Upper lobe of right lung (tissue), 1 donor: Measurements from ENCODE around the gene ABCA9. TPM values are rescaled to one million over a fixed set of nuclear protein-coding genes. Genes with fewer than 3 reads are reported as not detected.

ENCODE experiments used
- ATAC-seq: fragments of 200-7000 bp; cut with Tn5 transposase; one replicate; pipeline ENCODE4 v1.9.1; 2020; ENCODE audit warnings: mild to moderate bottlenecking, moderate library complexity
- DNase-seq: peaks from one replicate; pipeline ENCODE4 v3.0.0-alpha.2; 2020
- H3K27ac ChIP-seq: fragments of 200-600 bp; one replicate; pipeline ENCODE4 v1.8.0; 2022
- H3K27me3 ChIP-seq: fragments of 200-600 bp; one replicate; pipeline ENCODE4 v1.8.0; 2022; ENCODE audit warnings: mild to moderate bottlenecking
- H3K36me3 ChIP-seq: fragments of 200-600 bp; one replicate; pipeline ENCODE4 v1.8.0; 2022
- H3K4me1 ChIP-seq: fragments of 200-600 bp; one replicate; pipeline ENCODE4 v1.8.0; 2022
- H3K4me3 ChIP-seq: fragments of 200-600 bp; one replicate; pipeline ENCODE4 v1.8.0; 2022; ENCODE audit warnings: mild to moderate bottlenecking
- H3K9me3 ChIP-seq: fragments of 200-600 bp; one replicate; pipeline ENCODE4 v1.8.0; 2022
- intact Hi-C: fragments of 100-400 bp; cut with DNase I; formaldehyde crosslinking; loops from one replicate; pipeline ENCODE4 v1.11.0; 2022
- long read RNA-seq: library from polyadenylated mRNA; unstranded; transcript quantifications from one replicate; pipeline ENCODE4 v2.0.0, GENCODE V29; 2021
- total RNA-seq: library from RNA; stranded (reverse); fragmentation: NEBNext Ultra II Directional; extraction: Animal tissue kit (Norgen Biotek cat#: 25700); gene quantifications from one replicate; pipeline ENCODE4 v1.2.1, GENCODE V29; 2021
- TF ChIP-seq, protein P1 (sequence below): fragments of 200-600 bp; IDR thresholded peaks from one replicate; pipeline ENCODE4 v1.8.0; 2022; ENCODE audit warnings: antibody characterized with exemption
- donor health status: DM: no; HTN: yes; CAD: no; lungs with severe emphysema.

ABCA9 gene, protein sequence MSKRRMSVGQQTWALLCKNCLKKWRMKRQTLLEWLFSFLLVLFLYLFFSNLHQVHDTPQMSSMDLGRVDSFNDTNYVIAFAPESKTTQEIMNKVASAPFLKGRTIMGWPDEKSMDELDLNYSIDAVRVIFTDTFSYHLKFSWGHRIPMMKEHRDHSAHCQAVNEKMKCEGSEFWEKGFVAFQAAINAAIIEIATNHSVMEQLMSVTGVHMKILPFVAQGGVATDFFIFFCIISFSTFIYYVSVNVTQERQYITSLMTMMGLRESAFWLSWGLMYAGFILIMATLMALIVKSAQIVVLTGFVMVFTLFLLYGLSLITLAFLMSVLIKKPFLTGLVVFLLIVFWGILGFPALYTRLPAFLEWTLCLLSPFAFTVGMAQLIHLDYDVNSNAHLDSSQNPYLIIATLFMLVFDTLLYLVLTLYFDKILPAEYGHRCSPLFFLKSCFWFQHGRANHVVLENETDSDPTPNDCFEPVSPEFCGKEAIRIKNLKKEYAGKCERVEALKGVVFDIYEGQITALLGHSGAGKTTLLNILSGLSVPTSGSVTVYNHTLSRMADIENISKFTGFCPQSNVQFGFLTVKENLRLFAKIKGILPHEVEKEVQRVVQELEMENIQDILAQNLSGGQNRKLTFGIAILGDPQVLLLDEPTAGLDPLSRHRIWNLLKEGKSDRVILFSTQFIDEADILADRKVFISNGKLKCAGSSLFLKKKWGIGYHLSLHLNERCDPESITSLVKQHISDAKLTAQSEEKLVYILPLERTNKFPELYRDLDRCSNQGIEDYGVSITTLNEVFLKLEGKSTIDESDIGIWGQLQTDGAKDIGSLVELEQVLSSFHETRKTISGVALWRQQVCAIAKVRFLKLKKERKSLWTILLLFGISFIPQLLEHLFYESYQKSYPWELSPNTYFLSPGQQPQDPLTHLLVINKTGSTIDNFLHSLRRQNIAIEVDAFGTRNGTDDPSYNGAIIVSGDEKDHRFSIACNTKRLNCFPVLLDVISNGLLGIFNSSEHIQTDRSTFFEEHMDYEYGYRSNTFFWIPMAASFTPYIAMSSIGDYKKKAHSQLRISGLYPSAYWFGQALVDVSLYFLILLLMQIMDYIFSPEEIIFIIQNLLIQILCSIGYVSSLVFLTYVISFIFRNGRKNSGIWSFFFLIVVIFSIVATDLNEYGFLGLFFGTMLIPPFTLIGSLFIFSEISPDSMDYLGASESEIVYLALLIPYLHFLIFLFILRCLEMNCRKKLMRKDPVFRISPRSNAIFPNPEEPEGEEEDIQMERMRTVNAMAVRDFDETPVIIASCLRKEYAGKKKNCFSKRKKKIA (N-terminal part only)
- total RNA-seq = 11.1 TPM
- long read RNA-seq, full-length matches to known transcripts = 2 of 4 reads
- long read RNA-seq, partial matches to known transcripts = 1 of 4 reads
- long read RNA-seq, other reads (novel, unspliced or antisense) = 1 of 4 reads

DNA sequence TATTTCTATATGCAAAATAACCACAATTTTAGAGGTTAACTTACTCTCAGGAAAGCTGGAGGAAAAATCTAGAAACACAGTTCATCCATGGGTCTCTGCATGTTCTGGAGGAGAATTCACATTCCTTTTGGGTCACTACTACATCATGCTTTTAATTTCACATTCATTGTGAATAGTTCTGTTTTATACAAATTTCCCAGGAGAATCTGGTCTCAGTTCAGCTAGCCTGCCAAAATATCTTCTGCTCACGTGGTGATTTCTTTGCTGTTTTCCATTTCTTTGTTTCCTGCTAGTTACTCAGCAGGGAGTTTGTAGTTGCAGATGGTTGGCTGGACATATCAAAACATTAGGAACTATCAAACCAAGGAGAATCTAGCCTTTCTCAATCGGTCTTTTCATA, at the start of gene ABCA9:
TSS of gene ABCA9 (minus strand) at position 106 of the 400 bp plus-strand sequence. CDS start 9,801 bp downstream, outside the sequence.
- no peak within 1 kb of the TSS for H3K4me3 ChIP-seq
- DNase-seq (no peak), ATAC-seq (no peak)

DNA sequence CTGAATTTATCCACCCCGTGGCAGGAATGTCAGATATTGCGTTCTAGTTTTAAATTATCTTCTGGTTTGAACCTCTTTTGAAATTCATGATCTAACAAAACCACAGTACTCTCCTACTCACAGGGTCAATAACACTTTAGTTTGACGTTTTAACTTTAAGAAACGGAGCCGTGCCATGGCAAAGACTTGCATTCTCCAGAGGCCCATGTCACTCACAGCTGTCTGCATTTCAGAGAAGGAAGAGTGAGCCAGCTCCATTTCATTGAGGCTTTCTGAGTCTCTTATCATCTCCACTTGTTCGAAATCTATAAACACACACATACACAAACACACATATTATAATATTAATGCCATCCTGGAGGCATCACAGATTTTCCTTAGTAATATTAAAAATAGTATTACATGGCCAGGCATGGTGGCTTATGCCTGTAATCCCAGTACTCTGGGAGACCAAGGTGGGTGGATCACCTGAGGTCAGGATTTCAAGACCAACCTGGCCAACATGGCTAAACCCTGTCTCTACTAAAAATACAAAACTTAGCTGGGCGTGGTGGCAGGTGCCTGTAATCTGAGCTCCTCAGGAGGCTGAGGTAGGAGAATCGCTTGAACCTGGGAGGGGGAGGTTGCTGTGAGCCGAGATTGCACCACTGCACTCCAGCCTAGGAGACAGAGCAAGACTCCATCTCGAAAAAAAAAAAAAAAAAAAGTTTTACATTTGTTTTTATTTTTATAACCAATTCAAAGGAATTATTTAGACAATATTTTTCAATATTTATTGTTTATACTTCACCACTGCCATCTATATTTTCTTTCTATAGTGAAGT, 45.4 kb upstream of the ABCA9 start:
- DNase-seq (no peak), ATAC-seq (no peak)
- TF ChIP-seq, protein P1, sequence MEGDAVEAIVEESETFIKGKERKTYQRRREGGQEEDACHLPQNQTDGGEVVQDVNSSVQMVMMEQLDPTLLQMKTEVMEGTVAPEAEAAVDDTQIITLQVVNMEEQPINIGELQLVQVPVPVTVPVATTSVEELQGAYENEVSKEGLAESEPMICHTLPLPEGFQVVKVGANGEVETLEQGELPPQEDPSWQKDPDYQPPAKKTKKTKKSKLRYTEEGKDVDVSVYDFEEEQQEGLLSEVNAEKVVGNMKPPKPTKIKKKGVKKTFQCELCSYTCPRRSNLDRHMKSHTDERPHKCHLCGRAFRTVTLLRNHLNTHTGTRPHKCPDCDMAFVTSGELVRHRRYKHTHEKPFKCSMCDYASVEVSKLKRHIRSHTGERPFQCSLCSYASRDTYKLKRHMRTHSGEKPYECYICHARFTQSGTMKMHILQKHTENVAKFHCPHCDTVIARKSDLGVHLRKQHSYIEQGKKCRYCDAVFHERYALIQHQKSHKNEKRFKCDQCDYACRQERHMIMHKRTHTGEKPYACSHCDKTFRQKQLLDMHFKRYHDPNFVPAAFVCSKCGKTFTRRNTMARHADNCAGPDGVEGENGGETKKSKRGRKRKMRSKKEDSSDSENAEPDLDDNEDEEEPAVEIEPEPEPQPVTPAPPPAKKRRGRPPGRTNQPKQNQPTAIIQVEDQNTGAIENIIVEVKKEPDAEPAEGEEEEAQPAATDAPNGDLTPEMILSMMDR = no peak
- no peak overlapping the region for H3K4me3 ChIP-seq
- H3K27ac ChIP-seq = no peak overlapping the region
- intact Hi-C loops = no loop called here
- no peaks in the 10 kb centered on the region for H3K9me3 ChIP-seq
- H3K27me3 ChIP-seq = no peaks in the 10 kb centered on the region
- no peaks in the 10 kb centered on the region for H3K36me3 ChIP-seq
- no peaks in the 10 kb centered on the region for H3K4me1 ChIP-seq

More for the DNA sequence above, at the start of gene ABCA9:
- TF ChIP-seq, protein P1 = no peak
- Histone ChIP-seq H3K4me1 (no peaks in the 10 kb centered on the region), H3K27ac (no peak within 1 kb of the TSS), H3K36me3 (no peaks in the 10 kb centered on the region), H3K9me3 (no peaks in the 10 kb centered on the region), H3K27me3 (no peaks in the 10 kb centered on the region)
- intact Hi-C loops = no loop called here

DNA sequence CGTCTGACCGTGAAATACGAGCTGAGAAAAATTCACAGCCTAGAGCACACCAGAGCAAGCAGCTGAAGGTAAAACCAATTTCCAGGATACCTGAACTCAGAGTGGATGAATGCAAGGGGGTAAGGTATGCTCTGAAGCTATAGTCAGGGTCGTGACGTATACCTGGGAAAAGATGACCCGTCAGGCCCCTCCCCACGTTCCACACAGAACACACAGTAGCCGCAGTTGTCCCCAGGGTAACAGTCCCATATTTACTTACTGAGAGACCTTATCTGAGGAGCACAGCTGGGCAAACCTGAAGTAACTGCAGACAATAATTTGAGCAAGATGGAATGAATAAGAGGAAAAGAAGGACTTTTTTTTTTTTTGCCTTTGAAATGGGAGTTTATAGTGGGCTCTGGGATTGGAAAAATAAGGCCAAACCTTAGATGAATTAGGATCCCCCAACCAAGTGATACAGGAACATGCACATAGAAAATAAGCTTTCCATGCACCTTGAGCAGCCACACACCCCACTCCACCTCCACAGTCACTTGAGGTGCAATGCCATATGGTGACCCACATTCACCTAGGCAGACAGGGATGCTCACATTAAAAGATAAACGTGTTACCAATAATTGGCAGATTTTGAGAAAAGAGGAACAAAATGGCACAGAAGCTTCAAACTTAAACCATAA, 43.0 kb upstream of the ABCA9 start:
- H3K27ac ChIP-seq = no peak overlapping the region
- no peak overlapping the region for H3K4me3 ChIP-seq
- no peaks in the 10 kb centered on the region for H3K36me3 ChIP-seq
- no peaks in the 10 kb centered on the region for H3K4me1 ChIP-seq
- H3K27me3 ChIP-seq = no peaks in the 10 kb centered on the region
- TF ChIP-seq, protein P1 = no peak
- intact Hi-C loops = no loop called here
- no peak for DNase-seq
- no peaks in the 10 kb centered on the region for H3K9me3 ChIP-seq
- no peak for ATAC-seq

DNA sequence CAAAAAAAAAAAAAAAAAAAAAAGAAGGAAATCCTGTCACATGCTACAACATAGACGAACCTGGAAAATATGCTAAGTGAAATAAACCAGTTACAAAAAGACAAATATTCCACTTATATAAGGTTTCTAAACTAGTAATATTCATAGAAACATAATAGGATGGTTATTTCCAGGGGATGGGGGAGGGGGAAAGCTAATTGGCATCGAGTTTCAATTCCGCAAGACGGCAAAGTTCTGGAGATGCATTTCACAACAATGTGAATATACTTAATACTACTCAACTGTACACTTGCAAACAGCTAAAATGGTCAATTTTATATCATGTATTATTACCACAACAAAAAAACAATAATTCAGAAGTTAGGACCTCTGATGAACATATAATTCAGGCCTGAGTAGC, 37.9 kb upstream of the ABCA9 start:
- TF ChIP-seq, protein P1 = no peak
- no peak for DNase-seq

More for the DNA sequence above, 37.9 kb upstream of the ABCA9 start:
- no peaks in the 10 kb centered on the region for H3K27me3 ChIP-seq
- H3K36me3 ChIP-seq = peaks cover 18% of the 10 kb centered on the region
- no peak overlapping the region for H3K27ac ChIP-seq
- H3K4me3 ChIP-seq = no peak overlapping the region
- intact Hi-C loops = no loop called here
- no peak for ATAC-seq
- no peaks in the 10 kb centered on the region for H3K4me1 ChIP-seq
- no peaks in the 10 kb centered on the region for H3K9me3 ChIP-seq
